Activated T-helper 1 cell treated with Interleukin-2 at 50 U/mL for 16 hours (primary cell): ENCODE results near the gene TADA1.
A peak's percentile ranks its signal among the peaks of the same experiment; 100 is the strongest.
"Not testable (repeated sequence)": the region's sequence is repeated elsewhere in the genome, so short reads cannot be mapped to it uniquely, and the experiment has no call there.

Experiments used
- DNase-seq: peaks from one replicate; pipeline ENCODE4 v3.0.0-alpha.2; 2020; ENCODE audit warnings: low read depth

The TADA1 gene

GRCh38 chr1:166889776-166890175, 13.7 kb upstream of the TADA1 start:
- no peak for DNase-seq

DNA sequence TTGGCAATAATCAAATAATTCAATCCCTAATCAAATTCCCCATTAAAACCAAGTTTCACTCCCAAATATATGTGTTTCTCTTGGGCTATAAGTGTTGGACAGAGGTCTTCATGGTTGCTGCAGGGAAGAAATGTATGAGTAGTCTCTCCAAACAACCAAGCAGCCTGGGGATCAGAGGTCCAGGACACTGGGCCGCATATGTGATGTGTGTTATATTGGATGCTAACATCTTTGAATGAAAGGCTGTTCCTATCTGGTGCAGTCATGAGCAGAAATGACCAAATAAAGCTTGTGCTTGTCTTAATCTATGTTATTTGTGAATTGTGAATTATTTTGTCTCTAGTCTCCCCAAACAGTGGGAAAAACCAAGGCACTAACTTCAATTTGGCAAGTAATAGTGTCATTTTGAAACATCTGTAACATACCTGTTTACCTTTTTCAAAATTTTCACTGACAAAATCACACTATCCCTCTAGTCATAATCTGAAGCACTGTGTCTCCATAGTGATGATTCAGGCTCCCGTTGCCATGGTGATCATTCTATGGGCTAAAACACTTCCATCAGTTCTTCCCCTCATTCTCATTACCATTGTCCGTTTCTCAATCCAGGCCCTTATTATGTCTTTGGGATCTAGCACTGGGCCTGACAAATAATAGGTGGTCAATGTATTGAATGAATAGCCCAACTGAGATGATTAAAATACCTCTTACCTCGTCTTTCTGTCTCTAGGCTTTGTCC, 12.5 kb upstream of the TADA1 start:
- DNase-seq, result no peak

DNA sequence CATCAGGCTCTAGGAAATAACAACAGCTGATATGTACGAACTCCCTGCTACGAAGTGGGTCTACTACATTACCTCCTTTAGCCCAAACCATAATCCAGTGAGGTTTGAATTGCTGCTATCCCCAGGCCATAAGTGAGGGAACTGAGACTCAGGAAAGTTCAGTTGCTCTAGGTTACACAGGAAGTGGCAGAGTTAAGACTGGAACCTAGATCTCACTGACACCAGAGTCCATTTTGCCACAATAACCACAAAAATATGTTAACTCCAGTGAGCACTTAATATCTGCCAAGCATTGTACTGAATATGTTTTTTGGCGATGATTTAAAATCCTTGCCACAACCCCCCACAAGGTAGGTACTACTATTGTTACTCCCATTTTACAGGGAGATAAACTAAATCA, 8.9 kb upstream of the TADA1 start:
- no peak for DNase-seq

DNA sequence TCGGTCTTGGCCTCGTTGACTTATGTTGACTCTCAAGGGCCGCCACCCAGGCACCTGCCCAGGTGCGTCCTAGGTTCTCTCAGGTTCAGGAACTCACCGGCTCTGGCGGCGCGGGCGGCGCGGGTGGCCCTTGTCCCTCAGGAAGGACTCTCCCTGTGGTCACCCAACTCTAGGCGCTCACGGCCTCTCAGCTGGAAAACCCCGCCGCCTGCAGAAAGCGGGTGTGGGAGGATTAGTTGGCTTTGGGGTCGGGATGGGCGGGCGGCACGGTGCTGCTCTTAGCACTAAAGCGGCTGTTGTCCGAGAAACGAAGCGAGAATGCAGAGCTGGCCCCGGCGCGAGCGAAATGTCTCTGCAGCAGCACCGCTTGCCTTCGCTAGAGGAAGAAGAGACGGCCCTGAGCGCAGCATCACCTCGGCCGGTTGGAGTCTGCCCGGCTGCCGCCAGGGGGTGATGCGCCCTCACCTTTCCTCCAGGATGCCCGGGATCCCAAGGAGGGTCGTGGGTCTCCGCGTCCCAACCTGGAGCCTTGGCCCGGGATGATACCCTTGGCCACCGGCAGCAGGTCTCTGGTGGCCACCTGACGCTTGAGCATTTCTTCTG, 8.1 kb upstream of the TADA1 start:
- DNase-seq, result peak; percentile 1

DNA sequence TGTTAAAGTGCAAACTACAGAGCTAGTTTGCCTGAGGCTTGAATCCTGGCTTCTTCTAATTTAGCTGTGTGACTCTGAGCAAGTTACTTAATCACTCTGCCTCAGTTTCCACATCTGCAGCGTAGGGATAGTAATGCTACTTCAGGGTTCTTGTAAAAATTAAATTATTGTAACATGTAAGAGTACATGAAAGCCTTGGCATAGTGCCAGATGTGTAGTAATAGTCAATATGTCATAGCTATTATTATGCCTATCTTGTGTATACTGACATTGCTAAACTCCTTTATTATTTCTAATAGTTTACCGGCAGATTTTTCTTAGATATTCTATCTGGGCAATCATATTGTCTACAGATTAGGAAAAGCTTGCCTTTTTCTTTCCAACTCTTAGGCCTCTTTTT, 6.8 kb upstream of the TADA1 start:
- no peak for DNase-seq

DNA sequence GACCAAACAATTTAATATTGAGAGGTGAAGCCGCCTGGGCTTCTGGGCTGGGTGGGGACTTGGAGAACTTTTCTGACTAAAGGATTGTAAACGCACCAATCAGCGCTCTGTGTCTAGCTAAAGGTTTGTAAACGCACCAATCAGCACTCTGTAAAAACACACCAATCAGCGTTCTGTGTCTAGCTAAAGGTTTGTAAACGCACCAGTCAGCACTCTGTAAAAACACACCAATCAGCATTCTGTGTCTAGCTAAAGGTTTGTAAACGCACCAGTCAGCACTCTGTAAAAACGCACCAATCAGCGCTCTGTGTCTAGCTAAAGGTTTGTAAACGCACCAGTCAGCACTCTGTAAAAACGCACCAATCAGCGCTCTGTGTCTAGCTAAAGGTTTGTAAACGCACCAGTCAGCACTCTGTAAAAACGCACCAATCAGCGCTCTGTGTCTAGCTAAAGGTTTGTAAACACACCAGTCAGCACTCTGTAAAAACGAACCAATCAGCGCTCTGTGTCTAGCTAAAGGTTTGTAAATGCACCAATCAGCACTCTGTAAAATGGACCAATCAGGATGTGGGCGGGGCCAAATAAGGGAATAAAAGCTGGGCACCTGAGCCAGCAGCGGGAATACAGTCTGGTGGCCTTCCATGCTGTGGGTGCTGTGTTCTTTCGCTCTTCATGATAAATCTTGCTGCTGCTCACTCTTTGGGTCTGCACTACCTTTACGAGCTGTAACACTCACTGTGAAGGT, 2.3 kb upstream of the TADA1 start:
- not testable (repeated sequence) for DNase-seq

GRCh38 chr1:166876540-166876838, 425 bp upstream of the TADA1 start:
- no peak for DNase-seq

GRCh38 chr1:166875302-166875733, 746 bp downstream of the TADA1 start:
- DNase-seq, result no peak

GRCh38 chr1:166874464-166874863, 1.6 kb downstream of the TADA1 start:
- DNase-seq, result no peak

DNA sequence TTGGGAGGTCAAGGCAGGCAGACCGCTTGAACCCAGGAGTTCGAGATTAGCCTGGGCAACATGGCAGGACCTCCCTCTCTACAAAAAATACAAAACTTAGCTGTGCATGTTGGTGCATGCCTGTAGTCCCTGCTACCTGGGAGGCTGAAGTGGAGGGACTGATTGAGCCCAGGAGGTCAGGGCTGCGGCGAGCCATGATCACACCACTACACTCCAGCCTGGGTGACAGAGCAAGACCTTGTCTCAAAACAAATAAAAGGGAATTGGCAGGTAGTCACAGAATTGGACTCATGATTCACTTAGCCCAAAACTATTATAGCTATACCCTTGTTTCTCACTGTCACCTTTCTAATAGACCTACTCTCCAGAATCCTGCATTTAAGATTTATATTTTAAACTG, 5.5 kb downstream of the TADA1 start:
- DNase-seq, result no peak

GRCh38 chr1:166869318-166870099, 6.6 kb downstream of the TADA1 start:
- no peak for DNase-seq

DNA sequence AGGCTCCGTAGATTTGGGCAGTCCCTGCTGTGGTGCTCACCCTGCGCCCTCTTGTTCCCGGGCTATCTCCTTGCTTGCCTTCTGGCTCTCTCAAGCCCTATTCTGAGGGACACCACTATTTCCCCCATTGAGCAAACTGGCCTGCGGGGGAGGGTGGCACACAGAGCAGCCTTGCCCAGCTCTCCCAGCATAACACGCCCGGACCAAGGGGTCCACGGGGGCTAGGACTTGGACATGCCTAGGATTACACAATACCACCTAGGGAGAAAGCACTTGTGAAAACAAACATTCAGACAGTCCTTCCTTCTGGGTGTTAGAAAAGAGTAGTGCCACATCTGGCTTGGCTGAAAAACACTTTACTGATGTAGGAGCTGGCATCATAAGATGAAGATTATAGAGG, 7.4 kb downstream of the TADA1 start:
- no peak for DNase-seq

DNA sequence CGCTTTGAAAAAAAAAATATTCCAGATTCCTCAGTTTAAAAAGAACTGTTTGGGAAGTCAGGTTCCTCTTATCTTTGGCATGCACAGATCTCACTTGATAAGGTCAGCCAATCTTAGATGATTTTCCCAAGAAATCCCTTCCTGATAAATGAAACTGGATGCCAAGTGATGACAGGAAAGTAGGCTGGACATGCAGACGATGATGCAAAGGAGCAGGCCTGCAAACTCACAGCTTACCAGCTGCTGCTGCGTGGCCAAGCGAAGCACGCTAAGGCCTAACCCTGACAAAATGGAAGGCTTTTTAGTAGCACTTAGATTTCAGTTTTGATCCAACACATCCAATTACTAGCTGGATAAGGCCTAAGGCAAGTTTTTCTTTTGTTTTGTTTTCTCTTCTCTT, 10.1 kb downstream of the TADA1 start:
- DNase-seq, result no peak

DNA sequence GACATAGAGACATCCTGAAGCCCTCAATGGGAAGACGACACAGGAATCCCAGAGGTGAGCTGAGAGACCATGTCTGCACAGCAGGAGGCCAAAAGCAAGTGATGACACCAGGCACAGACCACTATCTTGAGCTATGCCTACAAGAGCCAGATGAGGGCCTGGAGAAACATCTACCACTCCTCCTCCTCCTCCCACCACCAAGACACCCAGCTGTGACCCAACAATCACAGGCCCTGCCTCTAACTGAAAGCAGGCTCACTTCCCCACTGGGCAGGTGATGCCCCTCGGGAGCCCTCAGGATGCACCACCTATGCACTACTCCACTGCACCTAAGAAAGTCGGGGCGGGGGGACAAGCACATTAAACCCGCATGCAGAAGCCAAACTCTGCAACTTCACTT, 16.5 kb downstream of the TADA1 start:
- no peak for DNase-seq

DNA sequence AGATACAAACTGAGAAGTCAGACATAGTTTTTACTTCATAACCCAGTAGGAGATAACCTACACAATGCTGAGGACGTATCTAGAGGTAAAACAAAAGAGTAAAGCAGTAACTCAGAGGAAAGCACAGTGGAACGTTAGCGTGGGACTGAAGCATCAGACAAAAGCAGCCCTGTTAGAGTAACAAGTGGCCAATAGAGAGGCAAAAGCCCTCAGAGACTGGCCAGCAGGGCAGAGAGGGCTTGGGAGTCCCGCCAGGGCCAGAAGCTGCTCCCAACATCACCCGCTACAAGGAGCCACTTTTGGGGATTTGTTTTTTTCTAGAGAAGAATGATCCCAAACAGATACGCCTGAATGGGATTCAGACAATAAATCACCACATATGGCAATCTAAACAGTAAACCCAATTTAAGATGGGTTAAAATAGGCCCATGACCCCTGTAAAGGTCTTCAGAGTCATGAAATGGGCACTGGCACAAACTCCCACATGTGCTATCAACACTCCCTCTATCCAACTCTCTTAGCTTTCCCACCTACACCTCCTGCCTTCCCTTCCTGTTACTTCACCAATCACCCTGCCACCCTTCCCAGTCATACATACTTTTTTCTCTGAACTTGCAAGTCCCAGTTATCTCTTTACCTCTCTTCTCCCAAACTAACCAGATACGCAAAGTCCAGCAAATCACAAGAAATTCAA, 17.2 kb downstream of the TADA1 start:
- no peak for DNase-seq

DNA sequence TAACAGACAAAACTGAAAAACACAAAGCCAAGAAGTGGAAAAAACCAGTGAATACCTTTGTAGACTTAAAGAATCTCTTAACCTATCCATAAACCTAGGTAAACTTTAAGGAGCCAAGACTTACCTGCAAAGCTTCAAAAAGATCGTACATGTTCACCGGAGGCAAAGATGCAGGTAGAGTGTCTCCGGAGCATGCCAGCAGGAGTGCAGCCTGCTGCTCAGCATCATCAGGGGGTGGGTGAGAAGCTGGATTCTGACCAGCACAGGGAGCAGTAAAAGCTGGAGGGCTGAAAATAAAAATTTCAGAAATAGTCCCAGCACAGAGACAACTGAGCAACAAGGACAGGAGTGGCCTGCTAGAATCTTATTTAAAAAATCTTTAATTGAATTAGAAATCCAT, 18.1 kb downstream of the TADA1 start:
- no peak for DNase-seq

DNA sequence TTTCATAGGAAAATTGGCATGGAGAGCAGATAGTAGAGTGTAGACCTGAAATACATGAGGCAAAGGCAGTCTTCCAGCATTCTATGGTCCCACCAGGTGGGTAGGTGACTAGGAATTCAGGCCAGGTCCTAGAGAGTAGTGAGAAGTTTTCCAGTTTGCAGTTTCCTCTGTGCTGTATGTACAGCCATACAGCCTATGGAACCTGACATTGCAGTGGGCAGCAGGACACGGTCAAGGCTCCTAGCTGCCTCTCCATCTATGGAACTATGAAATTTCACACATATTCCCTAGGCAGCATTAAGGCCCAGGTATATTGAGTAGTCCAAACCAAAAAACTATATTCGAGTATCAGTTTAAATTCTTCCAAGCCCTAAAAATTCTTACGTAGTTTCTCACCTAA, 20.5 kb downstream of the TADA1 start:
- DNase-seq, result no peak

DNA sequence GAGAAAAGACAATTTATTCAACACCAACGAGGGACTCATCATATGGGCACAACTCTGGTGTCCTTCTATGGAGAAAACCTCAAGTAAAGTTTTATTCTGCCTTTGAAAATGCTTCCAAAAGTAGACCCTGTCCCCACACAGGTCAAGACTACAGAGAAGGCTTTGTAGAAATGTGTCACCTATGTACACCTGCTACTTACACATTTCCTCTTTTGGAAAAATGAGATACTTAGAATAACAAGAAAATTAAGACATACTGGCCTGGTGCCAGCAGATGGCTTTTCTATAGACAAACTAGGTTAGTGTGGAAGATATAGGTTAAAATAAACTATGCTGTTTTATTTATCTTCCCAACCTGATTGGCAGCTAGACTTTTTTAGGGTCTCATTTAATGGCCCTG, 23.1 kb downstream of the TADA1 start:
- no peak for DNase-seq

DNA sequence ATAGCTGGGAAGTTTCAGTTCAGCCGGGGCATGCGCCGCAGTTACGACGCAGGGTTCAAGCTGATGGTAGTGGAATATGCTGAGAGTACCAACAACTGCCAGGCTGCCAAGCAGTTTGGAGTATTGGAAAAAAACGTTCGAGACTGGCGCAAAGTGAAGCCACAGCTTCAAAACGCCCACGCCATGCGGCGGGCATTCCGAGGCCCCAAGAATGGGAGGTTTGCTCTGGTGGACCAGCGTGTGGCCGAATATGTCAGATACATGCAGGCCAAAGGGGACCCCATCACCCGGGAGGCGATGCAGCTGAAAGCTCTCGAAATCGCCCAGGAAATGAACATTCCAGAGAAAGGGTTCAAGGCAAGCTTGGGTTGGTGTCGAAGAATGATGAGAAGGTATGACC, 26.9 kb downstream of the TADA1 start:
- DNase-seq, result no peak

- DNase-seq, result no peak
Measured at GRCh38 chr1:166848193-166848592, 27.9 kb downstream of the TADA1 start.

- DNase-seq, result no peak
Measured at GRCh38 chr1:166844791-166845190, 31.3 kb downstream of the TADA1 start.
